HepG2 (cell line): ENCODE data around the gene ZMYND8. TPM values are rescaled to one million over a fixed set of nuclear protein-coding genes. Genes with fewer than 3 reads are reported as not detected.

ENCODE experiments used
- CREB1 ChIP-seq, 2 experiments: fragments of 450-650 bp in 1 of 2; IDR thresholded peaks; 2 replicates each; pipeline ENCODE4 v1.6.1; 2016 to 2017; ENCODE audit warnings: control low read depth in 1 of 2, mild to moderate bottlenecking in 1 of 2, missing compliant biosample characterization in 1 of 2, missing genetic modification characterization in 1 of 2
- CTCF ChIP-seq: sonication (generic); formaldehyde crosslinking; IDR thresholded peaks from 2 replicates; pipeline ENCODE4 v1.5.0; 2020; ENCODE audit warnings: mild to moderate bottlenecking, missing genetic modification reagents, moderate library complexity
- E2F2 ChIP-seq: sonication (generic); formaldehyde crosslinking; IDR thresholded peaks from 2 replicates; pipeline ENCODE4 v1.4.0; 2020; ENCODE audit warnings: missing genetic modification reagents, borderline replicate concordance
- HMG20A ChIP-seq: IDR thresholded peaks from 2 replicates; pipeline ENCODE4 v1.6.1; 2016; ENCODE audit warnings: borderline replicate concordance
- HMG20B ChIP-seq: conservative IDR thresholded peaks from 2 replicates; pipeline ENCODE4 v1.6.1; 2016; ENCODE audit warnings: missing genetic modification reagents, missing compliant biosample characterization
- HNF4G ChIP-seq, 2 experiments: sonication (generic) in 1 of 2; formaldehyde crosslinking in 1 of 2; IDR thresholded peaks; 2 replicates each; pipeline versions ENCODE4 v1.4.0 to v1.6.1; 2011 to 2020; ENCODE audit warnings: borderline replicate concordance in 2 of 2, low read depth in 2 of 2, mild to moderate bottlenecking in 2 of 2, low read length in 1 of 2, missing genetic modification reagents in 1 of 2, moderate library complexity in 1 of 2
- MBNL3 ChIP-seq: fragments of 250-450 bp; sonication (Bioruptor Pico); conservative IDR thresholded peaks from 2 replicates; pipeline ENCODE4 v1.8.0; 2022; ENCODE audit warnings: mild to moderate bottlenecking, inconsistent platforms
- SNRNP70 ChIP-seq: fragments of 200-400 bp; formaldehyde crosslinking; IDR thresholded peaks from 2 replicates; pipeline ENCODE4 v1.6.1; 2017; ENCODE audit warnings: mild to moderate bottlenecking, low read depth, low read length, moderate library complexity
- THAP7 ChIP-seq: sonication (generic); formaldehyde crosslinking; IDR thresholded peaks from 2 replicates; pipeline ENCODE4 v1.8.1; 2023; ENCODE audit warnings: mild to moderate bottlenecking, missing genetic modification reagents
- ZNF180 ChIP-seq: sonication (generic); formaldehyde crosslinking; IDR thresholded peaks from 2 replicates; pipeline ENCODE4 v1.4.0; 2020; ENCODE audit warnings: low read depth, missing genetic modification reagents, borderline replicate concordance
- ZNF530 ChIP-seq: sonication (generic); formaldehyde crosslinking; IDR thresholded peaks from 2 replicates; pipeline ENCODE4 v1.5.0; 2020; ENCODE audit warnings: low read depth, mild to moderate bottlenecking, missing genetic modification reagents
- ZNF639 ChIP-seq: conservative IDR thresholded peaks from 2 replicates; pipeline ENCODE4 v1.6.1; 2018; ENCODE audit warnings: missing genetic modification reagents
- ZNF646 ChIP-seq: sonication (generic); formaldehyde crosslinking; IDR thresholded peaks from 2 replicates; pipeline ENCODE4 v1.9.0; 2021; ENCODE audit warnings: mild to moderate bottlenecking, missing genetic modification reagents
- ZSCAN29 ChIP-seq: sonication (generic); formaldehyde crosslinking; conservative IDR thresholded peaks from 2 replicates; pipeline ENCODE4 v1.4.0; 2020; ENCODE audit warnings: mild to moderate bottlenecking, missing genetic modification reagents
- polyA plus RNA-seq, 8 experiments: library from polyadenylated mRNA; depleted of rRNA in 3 of 8; stranded (reverse) in 7 of 8; unstranded in 1 of 8; fragments of >200 nt; fragmentation: Illumina TruSeq in 4 of 8; extraction: Trizol in 4 of 8; gene quantifications; 2 replicates each; pipeline versions ENCODE4 v1.2.1 to v1.2.3, GENCODE V29; 2011 to 2016; ENCODE audit warnings: low read depth in 4 of 8, missing spikeins in 1 of 8, mixed read lengths in 1 of 8; ENCODE audit not compliant: insufficient read depth in 1 of 8
- total RNA-seq, 5 experiments: library from RNA; depleted of rRNA; stranded (reverse); fragments of >200 nt; fragmentation: Illumina TruSeq; extraction: Trizol; gene quantifications; 2 replicates each; pipeline ENCODE4 v1.2.3, GENCODE V29; 2016; ENCODE audit warnings: low read depth in 1 of 5

Gene ZMYND8
- total and polyA plus RNA-seq, 2 of the 13 experiments (the other 11 are each of a cell fraction or from before 2014, with no cell fraction given), result 53.9 to 84.7 TPM

- no peak for TF ChIP-seq ZNF646
- no peak for TF ChIP-seq E2F2 (CRISPR knock-in tag)
- no peak for TF ChIP-seq ZNF180 (CRISPR knock-in tag)
- TF ChIP-seq THAP7 (CRISPR knock-in tag), result no peak
- TF ChIP-seq HMG20B, result no peak
- no peak for TF ChIP-seq CREB1 (IDR thresholded peaks at IDR 0.05)
- no peak for TF ChIP-seq CREB1 (CRISPR knock-in tag; IDR thresholded peaks at IDR 0.05)
- no peak for TF ChIP-seq HMG20A (CRISPR knock-in tag)
- TF ChIP-seq CTCF (CRISPR knock-in tag), result no peak
- no peak for TF ChIP-seq ZNF639
- TF ChIP-seq SNRNP70, result no peak
- no peak for TF ChIP-seq MBNL3 (CRISPR knock-in tag)
- no peak for TF ChIP-seq HNF4G (IDR thresholded peaks at IDR 0.05; ENCODE audit: borderline replicate concordance, low read depth, low read length)
- TF ChIP-seq HNF4G (CRISPR knock-in tag; IDR thresholded peaks at IDR 0.05; ENCODE audit: borderline replicate concordance, low read depth), result no peak
- no peak for TF ChIP-seq ZNF530 (CRISPR knock-in tag)
- no peak for TF ChIP-seq ZSCAN29 (CRISPR knock-in tag)
Observed at GRCh38 chr20:47300071-47300470, 56.4 kb downstream of the ZMYND8 start (continued).
